ENCODE measurements around the gene UFL1.
"Not testable (repeated sequence)": the region's sequence is repeated elsewhere in the genome, so short reads cannot be mapped to it uniquely, and the experiment has no call there.

UFL1 gene

DNA sequence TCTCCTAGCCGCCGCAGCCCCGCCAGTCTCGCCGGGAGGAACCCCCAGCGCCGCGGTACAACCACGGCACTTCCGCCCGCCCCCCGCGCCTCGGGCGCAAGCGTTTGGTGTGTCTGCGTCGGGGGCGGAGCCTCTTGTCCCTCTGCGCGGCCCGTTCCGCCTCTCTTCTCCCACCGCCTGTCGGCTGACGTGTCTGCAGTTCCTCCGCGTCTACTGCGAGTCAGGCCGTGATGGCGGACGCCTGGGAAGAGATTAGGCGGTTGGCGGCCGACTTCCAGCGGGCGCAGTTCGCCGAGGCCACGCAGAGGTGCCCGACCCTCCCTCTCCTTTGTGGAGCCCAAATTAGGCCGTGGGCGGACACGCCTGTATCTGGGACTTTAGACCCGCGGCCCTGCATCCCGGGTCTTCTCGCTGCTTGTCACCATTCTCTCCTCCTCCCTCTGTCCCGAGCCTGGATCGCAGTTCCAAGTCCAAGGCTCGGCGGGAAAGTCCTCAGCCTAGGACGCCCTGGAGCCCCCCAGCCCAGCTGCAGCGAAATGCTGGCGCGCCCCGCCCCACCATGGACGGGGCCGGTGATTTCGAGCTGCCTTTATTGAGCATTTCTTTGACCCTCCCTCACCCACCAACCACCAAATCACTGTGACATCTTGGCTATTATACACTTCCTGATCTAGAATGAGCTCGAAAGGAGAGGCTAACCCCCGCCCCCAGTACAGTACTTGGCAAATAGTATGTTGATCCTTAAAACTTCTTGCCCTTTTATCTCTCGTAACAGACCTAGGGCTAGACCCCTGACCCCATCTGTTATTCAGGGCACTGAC, at the start of gene UFL1:
Gene UFL1 (plus strand): TSS at position 163 of the 821 bp plus-strand sequence. CDS start 68 bp downstream, at position 231.
- H3K4me3 ChIP-seq (ENCODE audit: low read depth, low read length) = peak within 1 kb of the TSS; percentile 76
- TF ChIP-seq, protein P1, sequence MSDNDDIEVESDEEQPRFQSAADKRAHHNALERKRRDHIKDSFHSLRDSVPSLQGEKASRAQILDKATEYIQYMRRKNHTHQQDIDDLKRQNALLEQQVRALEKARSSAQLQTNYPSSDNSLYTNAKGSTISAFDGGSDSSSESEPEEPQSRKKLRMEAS (IDR thresholded peaks at IDR 0.05; ENCODE audit: low read depth, low read length) = no peak
- TF ChIP-seq POLR2A (IDR thresholded peaks at IDR 0.05; ENCODE audit: extremely low read depth, insufficient read length) = peak; percentile 95
- peak; percentile 95 for DNase-seq (ENCODE audit: low read depth)

DNA sequence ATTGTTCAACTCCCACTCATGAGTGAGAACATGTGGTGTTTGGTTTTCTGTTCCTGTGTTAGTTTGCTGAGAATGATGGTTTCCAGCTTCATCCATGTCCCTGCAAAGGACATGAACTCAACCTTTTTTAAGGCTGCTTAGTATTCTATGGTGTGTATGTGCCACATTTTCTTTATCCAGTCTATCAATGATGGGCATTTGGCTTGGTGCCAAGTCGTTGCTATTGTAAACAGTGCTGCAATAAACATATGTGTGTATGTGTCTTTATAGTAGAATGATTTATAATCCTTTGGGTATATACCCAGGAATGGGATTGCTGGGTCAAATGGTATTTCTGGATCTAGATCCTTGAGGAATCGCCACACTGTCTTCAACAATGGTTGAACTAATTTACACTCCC, 49.3 kb upstream of the UFL1 start:
- DNase-seq (ENCODE audit: low read depth); H3K4me3 ChIP-seq (ENCODE audit: low read depth, low read length): not testable (repeated sequence)

DNA sequence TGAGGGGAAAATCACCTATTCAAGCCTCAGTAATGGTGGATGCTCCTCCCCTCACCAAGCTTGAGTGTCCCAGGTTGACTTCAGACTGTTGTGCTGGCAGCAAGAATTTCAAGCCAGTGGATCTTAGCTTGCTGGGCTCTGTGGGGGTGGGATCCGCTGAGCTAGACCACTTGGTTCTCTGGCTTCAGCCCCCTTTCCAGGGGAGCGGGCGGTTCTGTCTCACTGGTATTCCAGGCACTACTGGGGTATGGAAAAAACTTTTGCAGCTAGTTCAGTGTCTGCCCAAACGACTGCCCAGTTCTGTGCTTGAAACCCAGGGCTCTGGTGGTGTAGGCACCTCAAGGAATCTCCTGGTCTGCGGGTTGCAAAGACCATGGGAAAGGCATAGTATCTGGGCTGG, 42.9 kb upstream of the UFL1 start:
- TF ChIP-seq, protein P2, sequence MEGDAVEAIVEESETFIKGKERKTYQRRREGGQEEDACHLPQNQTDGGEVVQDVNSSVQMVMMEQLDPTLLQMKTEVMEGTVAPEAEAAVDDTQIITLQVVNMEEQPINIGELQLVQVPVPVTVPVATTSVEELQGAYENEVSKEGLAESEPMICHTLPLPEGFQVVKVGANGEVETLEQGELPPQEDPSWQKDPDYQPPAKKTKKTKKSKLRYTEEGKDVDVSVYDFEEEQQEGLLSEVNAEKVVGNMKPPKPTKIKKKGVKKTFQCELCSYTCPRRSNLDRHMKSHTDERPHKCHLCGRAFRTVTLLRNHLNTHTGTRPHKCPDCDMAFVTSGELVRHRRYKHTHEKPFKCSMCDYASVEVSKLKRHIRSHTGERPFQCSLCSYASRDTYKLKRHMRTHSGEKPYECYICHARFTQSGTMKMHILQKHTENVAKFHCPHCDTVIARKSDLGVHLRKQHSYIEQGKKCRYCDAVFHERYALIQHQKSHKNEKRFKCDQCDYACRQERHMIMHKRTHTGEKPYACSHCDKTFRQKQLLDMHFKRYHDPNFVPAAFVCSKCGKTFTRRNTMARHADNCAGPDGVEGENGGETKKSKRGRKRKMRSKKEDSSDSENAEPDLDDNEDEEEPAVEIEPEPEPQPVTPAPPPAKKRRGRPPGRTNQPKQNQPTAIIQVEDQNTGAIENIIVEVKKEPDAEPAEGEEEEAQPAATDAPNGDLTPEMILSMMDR (IDR thresholded peaks at IDR 0.05; ENCODE audit: low read depth, low read length) = no peak
- TF ChIP-seq, protein P1 (IDR thresholded peaks at IDR 0.05; ENCODE audit: low read depth, low read length) = no peak
- no peak for TF ChIP-seq POLR2A (IDR thresholded peaks at IDR 0.05; ENCODE audit: extremely low read depth, insufficient read length)
- TF ChIP-seq MYC (IDR thresholded peaks at IDR 0.05; ENCODE audit: low read depth, low read length) = no peak
- no peak overlapping the region for H3K4me3 ChIP-seq (ENCODE audit: low read depth, low read length)
- DNase-seq (ENCODE audit: low read depth) = no peak

DNA sequence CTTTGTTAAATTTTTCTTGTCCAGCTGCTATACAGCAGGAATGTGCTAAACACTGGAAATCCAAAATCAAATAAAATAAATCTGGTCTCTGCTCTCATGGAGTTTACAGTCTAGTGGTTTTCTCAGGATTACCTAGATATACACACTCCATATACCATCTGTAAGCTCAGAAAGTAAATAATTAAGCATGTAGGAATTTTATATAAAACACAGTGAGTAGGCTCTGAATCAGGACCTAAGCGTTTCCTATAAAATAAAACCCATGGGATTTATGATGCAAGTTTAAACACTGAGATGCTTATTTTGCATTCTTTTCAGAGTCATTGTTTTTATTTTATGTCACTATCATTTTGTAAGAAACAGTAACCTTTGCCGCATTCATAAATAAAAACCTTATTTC, 29.7 kb upstream of the UFL1 start:
- H3K4me3 ChIP-seq (ENCODE audit: low read depth, low read length) = no peak overlapping the region
- DNase-seq (ENCODE audit: low read depth) = no peak
- TF ChIP-seq POLR2A (IDR thresholded peaks at IDR 0.05; ENCODE audit: extremely low read depth, insufficient read length) (no peak), MYC (IDR thresholded peaks at IDR 0.05; ENCODE audit: low read depth, low read length) (no peak)
- TF ChIP-seq, protein P1 (IDR thresholded peaks at IDR 0.05; ENCODE audit: low read depth, low read length) = no peak
- TF ChIP-seq, protein P2 (IDR thresholded peaks at IDR 0.05; ENCODE audit: low read depth, low read length) = no peak

DNA sequence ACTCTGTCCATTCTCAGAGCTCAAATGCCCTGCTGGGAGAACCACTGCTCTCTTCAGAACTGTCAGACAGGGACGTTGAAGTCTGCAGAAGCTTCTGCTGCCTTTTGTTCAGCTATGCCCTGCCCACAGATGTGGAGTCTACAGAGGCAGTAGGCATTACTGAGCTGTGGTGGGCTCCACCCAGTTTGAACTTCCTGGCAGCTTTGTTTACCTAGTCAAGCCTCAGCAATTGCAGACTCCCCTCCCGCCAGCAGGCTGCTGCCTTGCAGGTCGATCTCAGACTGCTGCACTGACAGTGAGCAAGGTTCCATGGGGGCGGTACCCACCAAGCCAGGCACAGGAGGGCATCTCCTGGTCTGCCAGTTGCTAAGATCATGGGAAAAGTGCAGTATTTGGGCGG, 21.8 kb upstream of the UFL1 start:
- DNase-seq (ENCODE audit: low read depth) = no peak
- no peak overlapping the region for H3K4me3 ChIP-seq (ENCODE audit: low read depth, low read length)
- TF ChIP-seq, protein P2 (IDR thresholded peaks at IDR 0.05; ENCODE audit: low read depth, low read length) = no peak
- TF ChIP-seq, protein P1 (IDR thresholded peaks at IDR 0.05; ENCODE audit: low read depth, low read length) = no peak
- no peak for TF ChIP-seq POLR2A (IDR thresholded peaks at IDR 0.05; ENCODE audit: extremely low read depth, insufficient read length)

DNA sequence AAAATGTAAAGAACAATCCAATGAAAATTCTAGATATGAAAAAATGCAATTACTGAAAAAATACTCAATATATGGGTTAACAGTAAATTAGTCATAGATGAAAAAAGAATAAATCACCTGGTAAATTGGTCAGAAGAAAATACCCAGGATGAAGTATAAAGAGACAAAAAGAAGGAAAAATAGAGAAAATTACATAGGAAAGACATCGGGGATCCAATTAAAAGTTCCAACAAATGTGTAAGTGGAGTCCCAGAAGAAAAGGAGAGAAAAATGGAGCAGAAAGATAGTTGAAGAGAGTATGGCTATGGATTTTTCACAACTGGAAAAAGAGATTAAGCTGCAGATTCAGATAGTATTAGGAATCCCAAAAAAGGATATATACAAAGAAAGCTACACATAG, 18.7 kb upstream of the UFL1 start:
- no peak overlapping the region for H3K4me3 ChIP-seq (ENCODE audit: low read depth, low read length)
- DNase-seq (ENCODE audit: low read depth) = no peak
- no peak for TF ChIP-seq MYC (IDR thresholded peaks at IDR 0.05; ENCODE audit: low read depth, low read length)
- no peak for TF ChIP-seq POLR2A (IDR thresholded peaks at IDR 0.05; ENCODE audit: extremely low read depth, insufficient read length)
- TF ChIP-seq, protein P1 (IDR thresholded peaks at IDR 0.05; ENCODE audit: low read depth, low read length) = no peak
- TF ChIP-seq, protein P2 (IDR thresholded peaks at IDR 0.05; ENCODE audit: low read depth, low read length) = no peak
